ENCODE data around the gene RIMKLB. TPM values are rescaled to one million over a fixed set of nuclear protein-coding genes. Genes with fewer than 3 reads are reported as not detected.
"Not testable (repeated sequence)": the region's sequence is repeated elsewhere in the genome, so short reads cannot be mapped to it uniquely, and the experiment has no call there.

RIMKLB gene
- total RNA-seq, 6 experiments from 2014 or later, result 8.5 to 10.7 (median 9.0) TPM

- no peak overlapping the region for H3K4me3 Mint-ChIP-seq
These were observed 116.0 kb downstream of the RIMKLB start for GRCh38 chr12:8813572-8814357.

GRCh38 chr12:8816448-8817050 lies 118.8 kb downstream of the RIMKLB start:
- DNase-seq, result no peak
- Mint-ChIP-seq H3K9me3 (no peaks in the 10 kb centered on the region), H3K4me3 (no peak overlapping the region), H3K4me1 (ENCODE audit: low read depth) (peaks cover 5% of the 10 kb centered on the region), H3K27me3 (ENCODE audit: insufficient read depth) (peaks cover 12% of the 10 kb centered on the region), H3K27ac (no peak overlapping the region), H3K36me3 (ENCODE audit: low read depth) (no peaks in the 10 kb centered on the region)
- no peak for TF ChIP-seq CTCF (IDR thresholded peaks at IDR 0.05)

More at GRCh38 chr12:8813572-8814357, 116.0 kb downstream of the RIMKLB start:
- H3K9me3 Mint-ChIP-seq, result no peaks in the 10 kb centered on the region
- peaks cover 17% of the 10 kb centered on the region for H3K27me3 Mint-ChIP-seq (ENCODE audit: insufficient read depth)
- H3K36me3 Mint-ChIP-seq (ENCODE audit: low read depth), result no peaks in the 10 kb centered on the region
- H3K4me1 Mint-ChIP-seq (ENCODE audit: low read depth), result peaks cover 6% of the 10 kb centered on the region
- no peak for TF ChIP-seq CTCF (IDR thresholded peaks at IDR 0.05)
- DNase-seq, result no peak
- H3K27ac Mint-ChIP-seq, result no peak overlapping the region

GRCh38 chr12:8817856-8818255 lies 120.1 kb downstream of the RIMKLB start:
- peak; percentile 10 for DNase-seq
- H3K27me3 Mint-ChIP-seq (ENCODE audit: insufficient read depth), result peaks cover 14% of the 10 kb centered on the region
- H3K4me3 Mint-ChIP-seq, result no peak overlapping the region
- H3K36me3 Mint-ChIP-seq (ENCODE audit: low read depth), result no peaks in the 10 kb centered on the region
- no peaks in the 10 kb centered on the region for H3K9me3 Mint-ChIP-seq
- H3K27ac Mint-ChIP-seq, result no peak overlapping the region
- H3K4me1 Mint-ChIP-seq (ENCODE audit: low read depth), result no peaks in the 10 kb centered on the region
- TF ChIP-seq CTCF (IDR thresholded peaks at IDR 0.05), result no peak

GRCh38 chr12:8818526-8818925 lies 120.7 kb downstream of the RIMKLB start:
- Mint-ChIP-seq H3K9me3 (no peaks in the 10 kb centered on the region), H3K4me3 (no peak overlapping the region), H3K27me3 (ENCODE audit: insufficient read depth) (peaks cover 16% of the 10 kb centered on the region), H3K4me1 (ENCODE audit: low read depth) (no peaks in the 10 kb centered on the region), H3K27ac (no peak overlapping the region), H3K36me3 (ENCODE audit: low read depth) (no peaks in the 10 kb centered on the region)
- DNase-seq, result no peak
- TF ChIP-seq CTCF (IDR thresholded peaks at IDR 0.05), result no peak

- H3K27me3 Mint-ChIP-seq (ENCODE audit: insufficient read depth), result peaks cover 18% of the 10 kb centered on the region
- H3K36me3 Mint-ChIP-seq (ENCODE audit: low read depth), result no peaks in the 10 kb centered on the region
- no peak for DNase-seq
- H3K4me3 Mint-ChIP-seq, result no peak overlapping the region; the same call in 1 of the 2 replicates
- H3K4me1 Mint-ChIP-seq (ENCODE audit: low read depth), result no peaks in the 10 kb centered on the region
- H3K27ac Mint-ChIP-seq, result no peak overlapping the region
- H3K9me3 Mint-ChIP-seq, result no peaks in the 10 kb centered on the region
- no peak for TF ChIP-seq CTCF (IDR thresholded peaks at IDR 0.05)
These were observed 121.8 kb downstream of the RIMKLB start for GRCh38 chr12:8819666-8819980.

GRCh38 chr12:8820676-8821407 lies 123.1 kb downstream of the RIMKLB start:
- not testable (repeated sequence) for H3K9me3 Mint-ChIP-seq, H3K4me3 Mint-ChIP-seq

More at GRCh38 chr12:8820676-8821407, 123.1 kb downstream of the RIMKLB start:
- H3K36me3 Mint-ChIP-seq (ENCODE audit: low read depth); H3K4me1 Mint-ChIP-seq (ENCODE audit: low read depth); DNase-seq; H3K27ac Mint-ChIP-seq: not testable (repeated sequence)
- peaks cover 18% of the 10 kb centered on the region for H3K27me3 Mint-ChIP-seq (ENCODE audit: insufficient read depth)
